Colonic mucosa (tissue), 4 donors: ENCODE measurements around the gene CRACDL. TPM values are rescaled to one million over a fixed set of nuclear protein-coding genes. Genes with fewer than 3 reads are reported as not detected.

ENCODE experiments used
- DNase-seq: peaks from one replicate; pipeline ENCODE4 v3.0.0-alpha.2; 2020
- H3K27ac ChIP-seq: fragments of 200-600 bp; one replicate; pipeline ENCODE4 v1.8.0; 2021
- H3K27me3 ChIP-seq: fragments of 200-600 bp; one replicate; pipeline ENCODE4 v1.8.0; 2021
- H3K36me3 ChIP-seq: fragments of 200-600 bp; one replicate; pipeline ENCODE4 v1.8.0; 2021
- H3K4me1 ChIP-seq: fragments of 200-600 bp; one replicate; pipeline ENCODE4 v1.8.0; 2021; ENCODE audit warnings: mild to moderate bottlenecking
- H3K4me3 ChIP-seq: fragments of 200-600 bp; one replicate; pipeline ENCODE4 v1.8.0; 2021
- H3K9ac ChIP-seq, 2 donors: one replicate each; pipeline ENCODE4 v1.7.0; 2013; ENCODE audit warnings: control low read depth in 2 of 2, low read depth in 2 of 2, low read length in 2 of 2
- H3K9me3 ChIP-seq: fragments of 200-600 bp; one replicate; pipeline ENCODE4 v1.8.0; 2021
- CTCF ChIP-seq: fragments of 200-600 bp; IDR thresholded peaks from one replicate; pipeline ENCODE4 v1.8.0; 2022; ENCODE audit warnings: antibody characterized with exemption, mild to moderate bottlenecking
- intact Hi-C: fragments of 100-400 bp; cut with DNase I; formaldehyde crosslinking; loops from one replicate; pipeline ENCODE4 v1.14.1; 2022
- total RNA-seq, 2 donors: library from RNA; stranded (reverse); fragmentation: NEBNext Ultra II Directional in 1 of 2; extraction: Animal tissue kit (Norgen Biotek cat#: 25700) in 1 of 2; gene quantifications; one replicate each; pipeline ENCODE4 v1.2.1, GENCODE V29; 2021
- donor health status: healthy.
- donor health status: DM: no; HTN: no; CAD: no.
- donor health status: DM: no; HTN: no; CAD: no.

Gene CRACDL
- total RNA-seq, 2 donors from 2014 or later, result 11.5 to 22.3 TPM

- no peaks in the 10 kb centered on the region for H3K9me3 ChIP-seq
- no peak overlapping the region for H3K9ac ChIP-seq
- H3K27ac ChIP-seq, result no peak overlapping the region
- intact Hi-C loops, result no loop called here
- no peaks in the 10 kb centered on the region for H3K27me3 ChIP-seq
- no peak for TF ChIP-seq CTCF
- H3K36me3 ChIP-seq, result no peaks in the 10 kb centered on the region
- no peak for DNase-seq
- no peak overlapping the region for H3K4me3 ChIP-seq
- H3K4me1 ChIP-seq, result no peaks in the 10 kb centered on the region
These were observed 13.1 kb upstream of the CRACDL start for GRCh38 chr2:98948956-98949739.

- intact Hi-C loops, result no loop called here
- no peak overlapping the region for H3K9ac ChIP-seq
- no peak for DNase-seq
- H3K27ac ChIP-seq, result no peak overlapping the region
- H3K4me1 ChIP-seq, result no peaks in the 10 kb centered on the region
- H3K4me3 ChIP-seq, result no peak overlapping the region
- no peaks in the 10 kb centered on the region for H3K9me3 ChIP-seq
- no peaks in the 10 kb centered on the region for H3K36me3 ChIP-seq
- H3K27me3 ChIP-seq, result no peaks in the 10 kb centered on the region
- no peak for TF ChIP-seq CTCF
These were observed 11.5 kb upstream of the CRACDL start for GRCh38 chr2:98947554-98947953.

DNA sequence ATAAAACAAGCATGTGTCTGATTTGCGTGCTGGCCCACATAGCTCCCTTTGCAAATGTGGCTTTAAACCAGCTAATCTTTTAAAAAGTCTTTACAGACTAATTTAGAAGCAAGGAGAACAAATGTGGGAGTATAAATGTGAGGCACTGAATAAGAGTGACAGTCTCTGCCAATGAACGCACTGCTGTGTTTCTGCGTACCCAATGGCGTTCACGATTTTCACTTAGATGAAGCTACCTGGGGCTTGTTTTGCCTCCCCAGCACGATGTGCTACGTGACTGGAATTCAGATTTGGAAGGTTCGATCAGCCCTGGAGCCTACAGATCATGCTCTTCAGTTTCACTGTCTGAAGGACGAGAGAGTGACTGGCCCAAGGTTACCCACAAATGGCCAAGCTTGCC, 10.8 kb upstream of the CRACDL start:
- intact Hi-C loops, result no loop called here
- no peaks in the 10 kb centered on the region for H3K4me1 ChIP-seq
- no peak for DNase-seq
- TF ChIP-seq CTCF, result no peak
- no peaks in the 10 kb centered on the region for H3K36me3 ChIP-seq
- H3K9me3 ChIP-seq, result no peaks in the 10 kb centered on the region
- no peak overlapping the region for H3K9ac ChIP-seq
- no peaks in the 10 kb centered on the region for H3K27me3 ChIP-seq
- H3K27ac ChIP-seq, result no peak overlapping the region
- H3K4me3 ChIP-seq, result no peak overlapping the region

DNA sequence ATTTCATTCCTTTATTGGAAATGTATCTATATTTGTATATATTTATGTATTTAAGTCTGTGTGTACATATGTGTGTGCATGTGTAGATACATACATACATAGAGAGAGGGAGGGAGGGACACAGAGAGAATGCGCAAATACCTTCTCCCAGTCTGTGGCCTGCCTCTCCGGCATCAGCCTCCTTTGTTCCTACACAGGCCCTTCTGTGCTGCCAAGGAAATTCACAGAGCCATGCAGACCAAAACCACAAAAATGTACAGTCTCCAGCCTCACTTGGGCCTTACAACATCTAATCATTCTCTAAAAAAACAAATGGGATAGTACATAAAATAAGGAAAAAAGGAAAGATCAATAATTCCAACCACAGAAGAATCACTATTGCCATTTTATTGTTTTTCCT, 8.8 kb upstream of the CRACDL start:
- H3K9me3 ChIP-seq, result no peaks in the 10 kb centered on the region
- H3K36me3 ChIP-seq, result no peaks in the 10 kb centered on the region
- no peaks in the 10 kb centered on the region for H3K4me1 ChIP-seq
- H3K9ac ChIP-seq, result no peak overlapping the region
- no peak overlapping the region for H3K27ac ChIP-seq
- H3K4me3 ChIP-seq, result no peak overlapping the region
- intact Hi-C loops, result no loop called here
- DNase-seq, result no peak
- H3K27me3 ChIP-seq, result no peaks in the 10 kb centered on the region
- no peak for TF ChIP-seq CTCF

GRCh38 chr2:98940102-98940501, 4.1 kb upstream of the CRACDL start:
- H3K27ac ChIP-seq, result no peak overlapping the region
- H3K9me3 ChIP-seq, result no peaks in the 10 kb centered on the region
- H3K27me3 ChIP-seq, result peaks cover 22% of the 10 kb centered on the region
- H3K36me3 ChIP-seq, result no peaks in the 10 kb centered on the region
- H3K4me3 ChIP-seq, result no peak overlapping the region
- no peak for TF ChIP-seq CTCF
- no peak for DNase-seq
- H3K4me1 ChIP-seq, result peaks cover 6% of the 10 kb centered on the region
- no peak overlapping the region for H3K9ac ChIP-seq
- intact Hi-C loops, result no loop called here
